Keratinocyte (primary cell): Measurements from ENCODE around the gene RNF26. TPM values are rescaled to one million over a fixed set of nuclear protein-coding genes. Genes with fewer than 3 reads are reported as not detected.

ENCODE experiments used
- DNase-seq: peaks from one replicate; pipeline ENCODE4 v3.0.0-alpha.2; 2011; ENCODE audit warnings: low read depth, missing footprints, low spot score
- FAIRE-seq: peaks from 2 replicates; lab custom pipeline; 2011; peaks lifted over from hg19 to GRCh38; lab: Jason Lieb, UNC
- H2AFZ ChIP-seq: 2 replicates; pipeline ENCODE4 v1.6.0; 2012; ENCODE audit warnings: low read length, control low read depth, inconsistent platforms; ENCODE audit not compliant: control insufficient read depth
- H3K27ac ChIP-seq: 2 replicates; pipeline ENCODE4 v1.5.1; 2011; ENCODE audit warnings: low read length; ENCODE audit not compliant: control insufficient read depth, insufficient read depth
- H3K27me3 ChIP-seq: 3 replicates; pipeline ENCODE4 v1.6.0; 2011; ENCODE audit warnings: low read length; ENCODE audit not compliant: control insufficient read depth, insufficient read depth; ENCODE audit errors: extremely low read depth
- H3K36me3 ChIP-seq, 2 experiments: 2 replicates in 1 of 2; 3 replicates in 1 of 2; pipeline ENCODE4 v1.5.1; 2011; ENCODE audit warnings: low read length in 2 of 2, mild to moderate bottlenecking in 1 of 2; ENCODE audit not compliant: control insufficient read depth in 2 of 2, insufficient read depth in 2 of 2; ENCODE audit errors: extremely low read depth in 1 of 2
- H3K4me1 ChIP-seq: 3 replicates; pipeline ENCODE4 v1.5.1; 2011; ENCODE audit warnings: low read length; ENCODE audit not compliant: control insufficient read depth, insufficient read depth; ENCODE audit errors: extremely low read depth
- H3K4me2 ChIP-seq: 3 replicates; pipeline ENCODE4 v1.6.0; 2011; ENCODE audit warnings: low read depth, low read length; ENCODE audit not compliant: control insufficient read depth, insufficient read depth; ENCODE audit errors: extremely low read depth
- H3K4me3 ChIP-seq, 3 experiments: fragments of 200-600 bp in 1 of 3; sonication (generic) in 1 of 3; 2 replicates in 2 of 3; 3 replicates in 1 of 3; pipeline ENCODE4 v1.5.1; 2011 to 2016; ENCODE audit warnings: low read length in 3 of 3, mild to moderate bottlenecking in 3 of 3, control low read depth in 2 of 3, inconsistent platforms in 1 of 3, low read depth in 1 of 3, mixed read lengths in 1 of 3, mixed run types in 1 of 3, moderate library complexity in 1 of 3; ENCODE audit not compliant: control insufficient read depth in 2 of 3, insufficient read depth in 2 of 3; ENCODE audit errors: extremely low read depth in 1 of 3
- H3K79me2 ChIP-seq: 2 replicates; pipeline ENCODE4 v1.6.0; 2012; ENCODE audit warnings: low read length; ENCODE audit not compliant: control insufficient read depth, insufficient read depth
- H3K9ac ChIP-seq: 3 replicates; pipeline ENCODE4 v1.6.0; 2011; ENCODE audit warnings: low read length; ENCODE audit not compliant: control insufficient read depth, insufficient read depth; ENCODE audit errors: extremely low read depth
- H3K9me1 ChIP-seq: 3 replicates; pipeline ENCODE4 v1.6.0; 2011; ENCODE audit warnings: low read length; ENCODE audit not compliant: control insufficient read depth, insufficient read depth; ENCODE audit errors: extremely low read depth
- H3K9me3 ChIP-seq: 2 replicates; pipeline ENCODE4 v1.5.1; 2012; ENCODE audit warnings: low read depth, low read length; ENCODE audit not compliant: control insufficient read depth
- H4K20me1 ChIP-seq: 3 replicates; pipeline ENCODE4 v1.6.0; 2011; ENCODE audit warnings: low read length; ENCODE audit not compliant: control insufficient read depth, insufficient read depth; ENCODE audit errors: extremely low read depth
- CTCF ChIP-seq, 3 experiments: IDR thresholded peaks in 1 of 3; conservative IDR thresholded peaks in 1 of 3; optimal IDR thresholded peaks in 1 of 3; 2 replicates in 2 of 3; 3 replicates in 1 of 3; pipeline versions ENCODE3 to v1.5.1; 2011; ENCODE audit warnings: low read length in 3 of 3, mild to moderate bottlenecking in 3 of 3, moderate library complexity in 2 of 3, control low read depth in 1 of 3, inconsistent platforms in 1 of 3; ENCODE audit not compliant: insufficient read depth in 2 of 3; ENCODE audit errors: extremely low read depth in 1 of 3
- EZH2 ChIP-seq: IDR thresholded peaks from one replicate; pipeline ENCODE4 v1.6.1; 2012; ENCODE audit warnings: inconsistent platforms, mild to moderate bottlenecking, low read length, moderate library complexity
- dilution Hi-C: fragments of 300-500 bp; cut with MboI; formaldehyde crosslinking; loops from one replicate; pipeline ENCODE4 v1.7.0; 2020; ENCODE audit warnings: low sequenced_read_pairs; ENCODE audit not compliant: extremely low pct_ligation_motif_present
- polyA plus RNA-seq, 5 experiments: library from polyadenylated mRNA; depleted of rRNA in 3 of 5; stranded (reverse) in 3 of 5; stranded (forward) in 1 of 5; unstranded in 1 of 5; fragments of >200 nt; gene quantifications; 1 replicate in 1 of 5; 2 replicates in 3 of 5; 3 replicates in 1 of 5; pipeline versions ENCODE4 v1.2.1 to v1.2.3, GENCODE V29; 2011 to 2012; ENCODE audit warnings: missing spikeins in 2 of 5, low read depth in 1 of 5, low replicate concordance in 1 of 5

Gene RNF26
- polyA plus RNA-seq, 1 donor (not counting 4 experiments of a cell fraction or from before 2014, with no cell fraction given), result 13.2 TPM

- Histone ChIP-seq H2AFZ (no peak overlapping the region), H3K27ac (no peak overlapping the region), H3K4me3 (no peak overlapping the region), H3K9me3 (no peaks in the 10 kb centered on the region), H3K27me3 (no peaks in the 10 kb centered on the region), H3K4me2 (no peak overlapping the region), H3K79me2 (no peaks in the 10 kb centered on the region), H3K9ac (no peak overlapping the region), H3K36me3 (no peaks in the 10 kb centered on the region), H3K4me1 (peaks cover 4% of the 10 kb centered on the region), H4K20me1 (no peaks in the 10 kb centered on the region), H3K9me1 (no peaks in the 10 kb centered on the region)
- dilution Hi-C loops, result no loop called here
- no peak for FAIRE-seq
- TF ChIP-seq CTCF (optimal IDR thresholded peaks at IDR 0.05 in 1 of 3, IDR thresholded peaks at IDR 0.05 in 1 of 3, conservative IDR thresholded peaks at IDR 0.05 in 1 of 3; ENCODE audit: extremely low read depth in 1 of 3, insufficient read depth in 2 of 3, low read length in 3 of 3) (no peak), EZH2 (no peak)
- DNase-seq, result no peak
These were observed 5.0 kb upstream of the RNF26 start for GRCh38 chr11:119329320-119329719.

GRCh38 chr11:119330237-119330636 lies 4.1 kb upstream of the RNF26 start:
- H3K9me1 ChIP-seq, result no peaks in the 10 kb centered on the region
- no peak overlapping the region for H3K4me3 ChIP-seq
- no peak overlapping the region for H3K4me2 ChIP-seq
- no peak overlapping the region for H2AFZ ChIP-seq
- no peaks in the 10 kb centered on the region for H3K9me3 ChIP-seq
- H3K9ac ChIP-seq, result no peak overlapping the region
- dilution Hi-C loops, result no loop called here
- no peaks in the 10 kb centered on the region for H3K36me3 ChIP-seq
- DNase-seq (no peak), FAIRE-seq (no peak)
- no peak for TF ChIP-seq EZH2
- no peaks in the 10 kb centered on the region for H4K20me1 ChIP-seq
- no peak overlapping the region for H3K27ac ChIP-seq
- peaks cover 7% of the 10 kb centered on the region for H3K79me2 ChIP-seq
- H3K4me1 ChIP-seq, result peaks cover 9% of the 10 kb centered on the region
- no peaks in the 10 kb centered on the region for H3K27me3 ChIP-seq

- H3K79me2 ChIP-seq, result peaks cover 23% of the 10 kb centered on the region
- H3K9ac ChIP-seq, result no peak overlapping the region
- H3K4me2 ChIP-seq, result no peak overlapping the region
- dilution Hi-C loops, result no loop called here
- no peak for FAIRE-seq
- H3K27ac ChIP-seq, result no peak overlapping the region
- DNase-seq, result no peak
- no peak overlapping the region for H2AFZ ChIP-seq
- H3K27me3 ChIP-seq, result no peaks in the 10 kb centered on the region
- H3K4me1 ChIP-seq, result peaks cover 13% of the 10 kb centered on the region
- peaks cover 4 to 14% of the 10 kb centered on the region in 2 experiments for H3K36me3 ChIP-seq
- TF ChIP-seq EZH2 (no peak), CTCF (optimal IDR thresholded peaks at IDR 0.05 in 1 of 3, IDR thresholded peaks at IDR 0.05 in 1 of 3, conservative IDR thresholded peaks at IDR 0.05 in 1 of 3; ENCODE audit: extremely low read depth in 1 of 3, insufficient read depth in 2 of 3, low read length in 3 of 3) (no peak)
- no peaks in the 10 kb centered on the region for H3K9me1 ChIP-seq
- no peaks in the 10 kb centered on the region for H4K20me1 ChIP-seq
- H3K4me3 ChIP-seq, result no peak overlapping the region
- H3K9me3 ChIP-seq, result no peaks in the 10 kb centered on the region
These were observed 2.1 kb upstream of the RNF26 start for GRCh38 chr11:119332111-119332765.
